Transverse colon (tissue), 4 donors: ENCODE results near the gene CHMP1A. TPM values are rescaled to one million over a fixed set of nuclear protein-coding genes. Genes with fewer than 3 reads are reported as not detected.

Source experiments
- DNase-seq: peaks from one replicate; pipeline ENCODE4 v3.0.0-alpha.2; 2019
- H3K27ac ChIP-seq, 4 donors: fragments of 200-600 bp; sonication (generic); 2 replicates each; pipeline ENCODE4 v1.5.1; 2016 to 2018; ENCODE audit warnings: inconsistent platforms in 4 of 4
- H3K27me3 ChIP-seq: fragments of 200-600 bp; sonication (generic); 2 replicates; pipeline ENCODE4 v1.5.1; 2017; ENCODE audit warnings: inconsistent platforms
- H3K36me3 ChIP-seq, 4 donors: fragments of 200-600 bp; sonication (generic); 2 replicates each; pipeline ENCODE4 v1.5.1; 2017 to 2019; ENCODE audit warnings: inconsistent platforms in 4 of 4
- H3K4me1 ChIP-seq, 4 donors: fragments of 200-600 bp; sonication (generic); 2 replicates each; pipeline ENCODE4 v1.5.1; 2017 to 2020; ENCODE audit warnings: inconsistent platforms in 4 of 4
- H3K4me3 ChIP-seq, 4 donors: fragments of 200-600 bp; sonication (generic); 1 replicate in 1 of 4; 2 replicates in 3 of 4; pipeline versions ENCODE4 v1.5.1 to v1.6.1; 2017 to 2019; ENCODE audit warnings: inconsistent platforms in 4 of 4
- H3K9me3 ChIP-seq, 2 donors: fragments of 200-600 bp; sonication (generic); 2 replicates each; pipeline ENCODE4 v1.5.1; 2017 to 2019; ENCODE audit warnings: inconsistent platforms in 2 of 2
- EP300 ChIP-seq: sonication (generic); formaldehyde crosslinking; IDR thresholded peaks from one replicate; pipeline ENCODE4 v1.6.1; 2017; ENCODE audit warnings: antibody characterized with exemption, low read depth
- POLR2A ChIP-seq: fragments of 450-650 bp; IDR thresholded peaks from one replicate; pipeline ENCODE4 v1.6.1; 2016; ENCODE audit warnings: antibody characterized with exemption, mild to moderate bottlenecking, moderate library complexity
- POLR2AphosphoS5 ChIP-seq, 3 donors: sonication (generic); formaldehyde crosslinking; IDR thresholded peaks; one replicate each; pipeline ENCODE4 v1.6.1; 2016; ENCODE audit warnings: antibody characterized with exemption in 3 of 3
- WGBS, 2 donors: methylation state at CpG; one replicate each; pipeline ENCODE4 v1.1.5; 2018; ENCODE audit warnings: low coverage in 1 of 2; 5-methylcytosine and 5-hydroxymethylcytosine counted together
- in situ Hi-C, 4 donors: fragments of 200-750 bp; cut with MboI; loops; one replicate each; pipeline versions ENCODE4 v1.15.0 to v1.15.1; 2017; ENCODE audit warnings: low sequenced_read_pairs in 3 of 4, low pct_ligation_motif_present in 1 of 4, low pct_unique_long_range_greater_than_20kb in 1 of 4
- intact Hi-C: fragments of 100-400 bp; cut with DNase I; formaldehyde crosslinking; loops from one replicate; pipeline ENCODE4 v1.15.1; 2023; ENCODE audit warnings: low total_unique reads
- total RNA-seq, 4 donors: library from RNA; depleted of rRNA; stranded (reverse); fragments of >200 nt; gene quantifications; one replicate each; pipeline ENCODE4 v1.1.0, GENCODE V29; 2016
- TF ChIP-seq, protein P1 (sequence below), 5 experiments: fragments of 200-600 bp in 3 of 5; fragments of 450-650 bp in 2 of 5; sonication (generic) in 3 of 5; IDR thresholded peaks; 1 replicate in 2 of 5; 2 replicates in 3 of 5; pipeline ENCODE4 v1.5.1; 2016 to 2017; ENCODE audit warnings: antibody characterized with exemption in 5 of 5, inconsistent platforms in 3 of 5, mild to moderate bottlenecking in 2 of 5, moderate library complexity in 1 of 5

Gene CHMP1A
- total RNA-seq, 4 donors from 2014 or later, result 131 to 184 (median 144) TPM

DNA sequence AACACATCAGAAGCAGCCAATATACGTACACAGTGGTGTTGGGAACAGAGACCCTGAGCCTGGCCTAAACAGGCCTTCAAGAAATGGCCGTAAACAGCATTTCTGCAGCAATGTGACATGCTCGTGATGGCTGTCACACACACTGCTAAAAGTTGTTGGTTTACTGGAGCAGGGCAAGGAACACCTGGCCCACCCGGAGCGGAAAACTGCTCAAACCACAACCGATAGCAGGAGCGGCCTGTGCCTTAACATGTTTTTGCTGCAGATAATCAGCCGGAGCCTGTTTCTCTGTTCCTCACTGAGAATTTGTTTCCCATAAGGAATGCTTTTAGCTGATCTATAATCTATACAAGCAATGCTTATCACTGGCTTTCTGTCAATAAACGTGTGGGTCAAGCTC lies 50.1 kb downstream of the CHMP1A start:
- no peak for TF ChIP-seq POLR2A
- TF ChIP-seq, protein P1, sequence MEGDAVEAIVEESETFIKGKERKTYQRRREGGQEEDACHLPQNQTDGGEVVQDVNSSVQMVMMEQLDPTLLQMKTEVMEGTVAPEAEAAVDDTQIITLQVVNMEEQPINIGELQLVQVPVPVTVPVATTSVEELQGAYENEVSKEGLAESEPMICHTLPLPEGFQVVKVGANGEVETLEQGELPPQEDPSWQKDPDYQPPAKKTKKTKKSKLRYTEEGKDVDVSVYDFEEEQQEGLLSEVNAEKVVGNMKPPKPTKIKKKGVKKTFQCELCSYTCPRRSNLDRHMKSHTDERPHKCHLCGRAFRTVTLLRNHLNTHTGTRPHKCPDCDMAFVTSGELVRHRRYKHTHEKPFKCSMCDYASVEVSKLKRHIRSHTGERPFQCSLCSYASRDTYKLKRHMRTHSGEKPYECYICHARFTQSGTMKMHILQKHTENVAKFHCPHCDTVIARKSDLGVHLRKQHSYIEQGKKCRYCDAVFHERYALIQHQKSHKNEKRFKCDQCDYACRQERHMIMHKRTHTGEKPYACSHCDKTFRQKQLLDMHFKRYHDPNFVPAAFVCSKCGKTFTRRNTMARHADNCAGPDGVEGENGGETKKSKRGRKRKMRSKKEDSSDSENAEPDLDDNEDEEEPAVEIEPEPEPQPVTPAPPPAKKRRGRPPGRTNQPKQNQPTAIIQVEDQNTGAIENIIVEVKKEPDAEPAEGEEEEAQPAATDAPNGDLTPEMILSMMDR (IDR thresholded peaks at IDR 0.05), result no peak
- TF ChIP-seq POLR2AphosphoS5 (IDR thresholded peaks at IDR 0.05), result no peak
- TF ChIP-seq EP300, result no peak
- Histone ChIP-seq H3K4me1 (peaks cover 0 to 13% (median 7%) of the 10 kb centered on the region in 4 donors), H3K9me3 (no peaks in the 10 kb centered on the region), H3K36me3 (no peaks in the 10 kb centered on the region), H3K4me3 (no peak overlapping the region), H3K27ac (no peak overlapping the region), H3K27me3 (peaks cover 85% of the 10 kb centered on the region)
- intact Hi-C loops (no loop called here), in situ Hi-C loops (no loop called here)
- DNase-seq, result no peak
- 50 to 83% methylated on average over 1 to 9 of the region's 9 CpGs for WGBS, 2 donors

DNA sequence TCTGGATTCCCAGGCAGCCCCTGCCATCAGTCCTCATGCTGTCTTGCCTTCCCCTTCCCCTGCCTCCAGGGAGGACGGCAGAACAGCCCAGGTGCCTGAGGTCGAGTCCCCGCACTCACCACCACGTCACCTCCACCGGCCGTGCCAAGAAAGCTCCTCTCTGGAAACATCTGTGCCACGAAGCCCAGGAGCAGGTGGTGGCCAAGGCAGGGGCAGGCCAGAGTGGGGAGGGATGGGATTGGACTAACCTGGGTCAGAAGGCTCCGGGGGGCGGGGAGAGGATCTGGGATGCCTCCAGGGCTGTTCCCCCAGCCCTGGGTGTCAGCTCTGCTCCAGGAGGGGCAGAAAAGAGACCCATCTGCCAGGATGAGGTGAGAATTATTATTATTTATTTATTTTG lies 51.5 kb downstream of the CHMP1A start:
- no peak overlapping the region for H3K4me3 ChIP-seq
- H3K9me3 ChIP-seq, result no peaks in the 10 kb centered on the region
- H3K27me3 ChIP-seq, result peaks cover 80% of the 10 kb centered on the region
- in situ Hi-C loops (no loop called here), intact Hi-C loops (no loop called here)
- TF ChIP-seq POLR2AphosphoS5 (IDR thresholded peaks at IDR 0.05) (no peak), EP300 (no peak), POLR2A (no peak)
- TF ChIP-seq, protein P1 (IDR thresholded peaks at IDR 0.05), result no peak
- H3K27ac ChIP-seq, result no peak overlapping the region
- no peak for DNase-seq
- no peaks in the 10 kb centered on the region for H3K36me3 ChIP-seq
- H3K4me1 ChIP-seq, result peaks cover 0 to 13% (median 7%) of the 10 kb centered on the region in 4 donors
- WGBS, 2 donors, result 78% methylated on average over 9 of the region's 9 CpGs; no CpG with 5 or more reads in 1 of the 2 donors

DNA sequence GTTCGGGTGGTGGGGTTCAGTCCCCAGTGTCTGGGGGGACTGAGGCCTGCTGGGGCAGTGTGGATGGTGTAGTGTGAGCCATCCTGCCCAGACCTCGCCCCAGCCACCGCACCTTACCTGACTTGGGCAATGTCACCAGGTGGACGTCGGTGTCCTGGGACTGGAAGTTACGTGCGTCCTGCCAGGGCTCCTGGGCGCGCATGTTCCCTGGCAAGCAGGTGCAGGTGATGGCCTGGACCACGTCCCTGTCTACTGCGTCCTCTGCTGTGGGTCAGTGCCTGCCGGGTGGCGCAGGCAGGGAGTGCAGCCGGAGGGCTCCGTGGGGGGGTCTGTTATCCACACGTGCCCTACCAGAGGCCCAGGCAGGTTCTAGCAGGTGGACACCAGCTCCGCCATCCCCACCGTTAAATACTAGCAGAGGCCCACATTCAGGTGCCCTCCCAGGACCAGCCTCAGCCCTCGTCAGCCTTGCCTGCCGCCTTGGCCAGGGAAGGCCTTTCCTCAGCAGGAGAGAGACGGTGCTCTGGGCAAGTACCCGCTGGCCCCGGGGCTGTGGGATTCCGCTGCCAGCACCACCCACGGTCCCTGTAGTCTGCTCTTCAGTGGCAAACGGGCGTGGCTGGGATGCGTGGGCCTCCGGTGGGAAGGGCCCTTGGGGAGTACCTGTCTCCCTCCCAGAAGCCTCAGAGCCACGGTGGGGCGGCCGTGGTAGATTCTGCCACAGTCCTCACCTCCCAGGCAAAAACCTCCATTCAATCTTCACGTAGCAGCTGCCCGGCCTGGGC lies 52.1 kb downstream of the CHMP1A start:
- H3K36me3 ChIP-seq, result no peaks in the 10 kb centered on the region
- WGBS, 2 donors, result 86% methylated on average over 28 of the region's 34 CpGs; no CpG with 5 or more reads in 1 of the 2 donors
- intact Hi-C loops, result no loop called here
- no peaks in the 10 kb centered on the region for H3K9me3 ChIP-seq
- in situ Hi-C loops, result no loop called here
- DNase-seq, result no peak
- TF ChIP-seq, protein P1 (IDR thresholded peaks at IDR 0.05), result no peak
- TF ChIP-seq POLR2AphosphoS5 (IDR thresholded peaks at IDR 0.05), result no peak
- no peak for TF ChIP-seq POLR2A
- TF ChIP-seq EP300, result no peak
- H3K4me1 ChIP-seq, result peaks cover 0 to 13% (median 7%) of the 10 kb centered on the region in 4 donors
- no peak overlapping the region for H3K27ac ChIP-seq
- no peak overlapping the region for H3K4me3 ChIP-seq
- H3K27me3 ChIP-seq, result peaks cover 74% of the 10 kb centered on the region

DNA sequence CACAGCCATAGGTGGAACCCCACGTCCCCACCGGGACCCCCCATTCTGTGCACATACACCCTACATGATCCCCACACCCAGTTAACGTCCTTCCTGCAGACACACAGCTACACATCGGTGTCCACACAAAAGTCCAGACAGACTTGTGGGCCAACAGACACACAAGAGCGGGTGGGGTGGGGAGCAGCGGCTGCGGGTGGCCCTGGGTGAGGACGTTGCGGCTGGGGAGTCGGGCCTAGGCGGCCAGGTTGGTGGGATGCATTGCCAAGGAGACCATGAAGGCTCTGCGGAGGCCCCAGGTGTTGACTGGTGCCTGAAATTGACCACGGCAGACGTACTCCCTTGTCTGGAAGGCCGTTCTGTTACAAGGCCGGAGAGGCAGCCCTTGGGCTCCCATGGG lies 52.7 kb downstream of the CHMP1A start:
- in situ Hi-C loops, result no loop called here
- WGBS, 2 donors, result 90% methylated on average over 16 of the region's 16 CpGs; no CpG with 5 or more reads in 1 of the 2 donors

More for the DNA sequence above, 52.7 kb downstream of the CHMP1A start:
- intact Hi-C loops, result no loop called here
- Histone ChIP-seq H3K27ac (no peak overlapping the region), H3K4me3 (no peak overlapping the region), H3K36me3 (no peaks in the 10 kb centered on the region), H3K27me3 (peaks cover 68% of the 10 kb centered on the region), H3K9me3 (no peaks in the 10 kb centered on the region), H3K4me1 (peaks cover 0 to 13% (median 7%) of the 10 kb centered on the region in 4 donors)
- TF ChIP-seq POLR2A, result no peak
- TF ChIP-seq, protein P1 (IDR thresholded peaks at IDR 0.05), result no peak
- no peak for DNase-seq
